HCT116 (cell line): Measurements from ENCODE around the gene GPI.

Experiments
- CEBPB ChIP-seq: IDR thresholded peaks from 2 replicates; pipeline ENCODE4 v1.6.1; 2012; ENCODE audit warnings: low read depth
- EZH2 ChIP-seq: fragments of 200-600 bp; sonication (generic); IDR thresholded peaks from 2 replicates; pipeline ENCODE4 v1.6.1; 2017; ENCODE audit warnings: antibody characterized with exemption, mixed run types
- EZH2phosphoT487 ChIP-seq: fragments of 200-600 bp; IDR thresholded peaks from 2 replicates; pipeline ENCODE4 v1.6.1; 2018; ENCODE audit warnings: antibody characterized with exemption, borderline replicate concordance
- POLR2A ChIP-seq: IDR thresholded peaks from 2 replicates; pipeline ENCODE4 v1.7.0; 2011; ENCODE audit warnings: borderline replicate concordance; ENCODE audit not compliant: insufficient read depth, insufficient read length; ENCODE audit errors: extremely low read depth
- POLR2AphosphoS5 ChIP-seq: IDR thresholded peaks from 2 replicates; pipeline ENCODE4 v1.6.1; 2011; ENCODE audit warnings: mild to moderate bottlenecking, low read depth, low read length, moderate library complexity
- SIN3A ChIP-seq: IDR thresholded peaks from 2 replicates; pipeline ENCODE4 v1.6.1; 2012; ENCODE audit warnings: low read depth
- YY1 ChIP-seq: IDR thresholded peaks from 2 replicates; pipeline ENCODE4 v1.6.1; 2011; ENCODE audit warnings: low read length, low read depth, moderate library complexity, mild to moderate bottlenecking; ENCODE audit not compliant: insufficient replicate concordance; ENCODE audit errors: extremely low read depth
- TF ChIP-seq, protein P1 (sequence below), 3 experiments: fragments of 200-600 bp in 1 of 3; sonication (generic) in 1 of 3; IDR thresholded peaks in 2 of 3; conservative IDR thresholded peaks in 1 of 3; 2 replicates each; pipeline ENCODE4 v1.5.1; 2012 to 2017; ENCODE audit warnings: low read depth in 2 of 3, low read length in 2 of 3, antibody characterized with exemption in 1 of 3, borderline replicate concordance in 1 of 3, control low read depth in 1 of 3, mild to moderate bottlenecking in 1 of 3, mixed read lengths in 1 of 3, mixed run types in 1 of 3, moderate library complexity in 1 of 3; ENCODE audit not compliant: insufficient read depth in 1 of 3

DNA sequence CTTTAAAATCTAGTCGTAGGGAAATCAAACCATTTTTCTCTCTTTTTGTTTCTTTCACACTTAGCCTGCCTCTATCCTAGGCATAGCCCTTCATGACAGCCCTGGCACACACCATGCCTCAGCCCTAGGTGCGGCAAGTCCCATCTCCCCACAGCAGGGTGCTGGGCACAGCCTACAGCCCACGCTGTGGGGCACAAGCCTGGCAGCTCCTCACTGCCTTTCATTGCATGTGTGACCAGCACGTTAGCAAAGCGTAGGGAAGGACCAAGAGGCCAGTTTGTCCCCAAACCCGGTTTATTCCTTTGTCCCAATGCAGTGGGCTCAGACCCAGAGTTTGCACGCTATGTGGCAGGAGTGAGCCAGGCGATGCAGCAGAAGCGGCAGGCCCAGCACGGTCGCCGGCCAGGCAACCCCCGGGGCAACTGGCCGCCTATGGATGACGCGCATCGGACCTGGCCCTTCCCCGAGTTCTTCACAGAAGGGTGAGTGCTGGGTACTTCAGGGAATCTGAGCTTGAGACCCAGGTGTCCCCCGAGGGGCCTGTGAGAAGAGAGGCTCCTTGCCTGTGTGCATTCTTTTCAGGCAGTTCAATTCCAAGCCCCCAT lies 17.3 kb upstream of the GPI start:
- TF ChIP-seq CEBPB = no peak
- TF ChIP-seq, protein P1, sequence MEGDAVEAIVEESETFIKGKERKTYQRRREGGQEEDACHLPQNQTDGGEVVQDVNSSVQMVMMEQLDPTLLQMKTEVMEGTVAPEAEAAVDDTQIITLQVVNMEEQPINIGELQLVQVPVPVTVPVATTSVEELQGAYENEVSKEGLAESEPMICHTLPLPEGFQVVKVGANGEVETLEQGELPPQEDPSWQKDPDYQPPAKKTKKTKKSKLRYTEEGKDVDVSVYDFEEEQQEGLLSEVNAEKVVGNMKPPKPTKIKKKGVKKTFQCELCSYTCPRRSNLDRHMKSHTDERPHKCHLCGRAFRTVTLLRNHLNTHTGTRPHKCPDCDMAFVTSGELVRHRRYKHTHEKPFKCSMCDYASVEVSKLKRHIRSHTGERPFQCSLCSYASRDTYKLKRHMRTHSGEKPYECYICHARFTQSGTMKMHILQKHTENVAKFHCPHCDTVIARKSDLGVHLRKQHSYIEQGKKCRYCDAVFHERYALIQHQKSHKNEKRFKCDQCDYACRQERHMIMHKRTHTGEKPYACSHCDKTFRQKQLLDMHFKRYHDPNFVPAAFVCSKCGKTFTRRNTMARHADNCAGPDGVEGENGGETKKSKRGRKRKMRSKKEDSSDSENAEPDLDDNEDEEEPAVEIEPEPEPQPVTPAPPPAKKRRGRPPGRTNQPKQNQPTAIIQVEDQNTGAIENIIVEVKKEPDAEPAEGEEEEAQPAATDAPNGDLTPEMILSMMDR (IDR thresholded peaks at IDR 0.05 in 2 of 3, conservative IDR thresholded peaks at IDR 0.05 in 1 of 3; ENCODE audit: borderline replicate concordance in 1 of 3, insufficient read depth in 1 of 3, low read depth in 2 of 3, low read length in 2 of 3) = no peak
- TF ChIP-seq POLR2AphosphoS5 = no peak
- no peak for TF ChIP-seq EZH2
- no peak for TF ChIP-seq SIN3A
- TF ChIP-seq EZH2phosphoT487 = no peak
- TF ChIP-seq POLR2A = no peak
- no peak for TF ChIP-seq YY1
